PFSK-1 (cell line): ENCODE results near the gene TAGLN2.

Source experiments
- SIN3A ChIP-seq: IDR thresholded peaks from 2 replicates; pipeline ENCODE4 v1.6.1; 2012; ENCODE audit warnings: mild to moderate bottlenecking, low read length, moderate library complexity, borderline replicate concordance; ENCODE audit not compliant: insufficient read depth
- TAF1 ChIP-seq: IDR thresholded peaks from 2 replicates; pipeline ENCODE4 v1.6.1; 2012; ENCODE audit warnings: low read length, control low read depth, borderline replicate concordance; ENCODE audit not compliant: insufficient read depth
- TF ChIP-seq, protein P1 (sequence below), 2 experiments: IDR thresholded peaks; 2 replicates each; pipeline versions ENCODE4 v1.6.1 to v1.8.0; 2011 to 2012; ENCODE audit warnings: low read depth in 2 of 2, low read length in 2 of 2, control low read depth in 1 of 2, inconsistent platforms in 1 of 2, mild to moderate bottlenecking in 1 of 2, moderate library complexity in 1 of 2; ENCODE audit not compliant: insufficient read depth in 1 of 2

DNA sequence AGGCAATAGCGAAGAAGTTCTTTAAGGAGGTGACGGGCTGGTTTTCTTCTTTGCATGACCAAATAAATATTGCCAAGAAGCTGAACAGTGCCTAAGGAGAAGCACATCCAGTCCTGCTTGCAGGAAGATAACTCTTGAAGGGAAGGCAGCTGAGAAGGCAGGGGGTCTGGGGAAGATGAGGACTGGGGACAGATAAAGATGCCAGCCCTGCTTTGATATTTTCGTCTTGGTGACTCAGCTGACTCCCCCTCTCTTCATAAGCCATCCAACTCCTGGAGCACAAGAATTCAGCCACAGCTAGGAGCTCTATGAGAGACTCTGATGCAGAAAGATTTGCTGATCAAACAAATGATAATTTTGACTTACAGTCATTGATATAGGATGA is 28.8 kb downstream of the TAGLN2 start:
- TF ChIP-seq SIN3A (no peak), TAF1 (no peak)
- TF ChIP-seq, protein P1, sequence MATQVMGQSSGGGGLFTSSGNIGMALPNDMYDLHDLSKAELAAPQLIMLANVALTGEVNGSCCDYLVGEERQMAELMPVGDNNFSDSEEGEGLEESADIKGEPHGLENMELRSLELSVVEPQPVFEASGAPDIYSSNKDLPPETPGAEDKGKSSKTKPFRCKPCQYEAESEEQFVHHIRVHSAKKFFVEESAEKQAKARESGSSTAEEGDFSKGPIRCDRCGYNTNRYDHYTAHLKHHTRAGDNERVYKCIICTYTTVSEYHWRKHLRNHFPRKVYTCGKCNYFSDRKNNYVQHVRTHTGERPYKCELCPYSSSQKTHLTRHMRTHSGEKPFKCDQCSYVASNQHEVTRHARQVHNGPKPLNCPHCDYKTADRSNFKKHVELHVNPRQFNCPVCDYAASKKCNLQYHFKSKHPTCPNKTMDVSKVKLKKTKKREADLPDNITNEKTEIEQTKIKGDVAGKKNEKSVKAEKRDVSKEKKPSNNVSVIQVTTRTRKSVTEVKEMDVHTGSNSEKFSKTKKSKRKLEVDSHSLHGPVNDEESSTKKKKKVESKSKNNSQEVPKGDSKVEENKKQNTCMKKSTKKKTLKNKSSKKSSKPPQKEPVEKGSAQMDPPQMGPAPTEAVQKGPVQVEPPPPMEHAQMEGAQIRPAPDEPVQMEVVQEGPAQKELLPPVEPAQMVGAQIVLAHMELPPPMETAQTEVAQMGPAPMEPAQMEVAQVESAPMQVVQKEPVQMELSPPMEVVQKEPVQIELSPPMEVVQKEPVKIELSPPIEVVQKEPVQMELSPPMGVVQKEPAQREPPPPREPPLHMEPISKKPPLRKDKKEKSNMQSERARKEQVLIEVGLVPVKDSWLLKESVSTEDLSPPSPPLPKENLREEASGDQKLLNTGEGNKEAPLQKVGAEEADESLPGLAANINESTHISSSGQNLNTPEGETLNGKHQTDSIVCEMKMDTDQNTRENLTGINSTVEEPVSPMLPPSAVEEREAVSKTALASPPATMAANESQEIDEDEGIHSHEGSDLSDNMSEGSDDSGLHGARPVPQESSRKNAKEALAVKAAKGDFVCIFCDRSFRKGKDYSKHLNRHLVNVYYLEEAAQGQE (IDR thresholded peaks at IDR 0.05; ENCODE audit: insufficient read depth in 1 of 2, low read depth in 2 of 2, low read length in 2 of 2): no peak
